IMR-90 (cell line): ENCODE results near the gene OR2F1. TPM values are rescaled to one million over a fixed set of nuclear protein-coding genes. Genes with fewer than 3 reads are reported as not detected.

Source experiments
- ATAC-seq: fragments of 200-7000 bp; cut with Tn5 transposase; 2 replicates; pipeline ENCODE4 v1.9.1; 2020; ENCODE audit warnings: low read depth, mild to moderate bottlenecking, moderate library complexity
- BruUV-seq: library from RNA; stranded (reverse); fragments of 400-500 nt; replicated peaks from 2 replicates; lab custom pipeline; 2021; lab: Mats Ljungman, UMichigan
- CTCF ChIA-PET: fragments of 300-600 bp; formaldehyde crosslinking; extraction: SDS; loops from one replicate; lab custom pipeline; 2021; ENCODE audit warnings: antibody characterized with exemption; lab: Yijun Ruan, JAX
- POLR2A ChIA-PET: fragments of 300-600 bp; sonication (Branson Sonifier 250); formaldehyde crosslinking; loops from one replicate; lab custom pipeline; 2022; ENCODE audit warnings: antibody characterized with exemption; ENCODE audit not compliant: unreplicated experiment; lab: Charles Lee
- DNase-seq: peaks from one replicate; pipeline ENCODE4 v3.0.0; 2013
- H2AFZ ChIP-seq: replicated peaks from 2 replicates; pipeline ENCODE3; 2013; ENCODE audit warnings: low read length, mild to moderate bottlenecking; ENCODE audit not compliant: poor library complexity
- H2AK5ac ChIP-seq: 2 replicates; pipeline ENCODE4 v1.6.1; 2013; ENCODE audit warnings: low read depth, low read length, inconsistent platforms
- H2AK9ac ChIP-seq: replicated peaks from 2 replicates; pipeline ENCODE3; 2013; ENCODE audit warnings: mild to moderate bottlenecking, low read depth, low read length, moderate library complexity; ENCODE audit not compliant: poor library complexity
- H2BK120ac ChIP-seq: 2 replicates; pipeline ENCODE4 v1.6.1; 2013; ENCODE audit warnings: low read depth, low read length, inconsistent platforms
- H2BK15ac ChIP-seq: 3 replicates; pipeline ENCODE4 v1.6.1; 2013; ENCODE audit warnings: low read depth, low read length, inconsistent platforms
- H2BK20ac ChIP-seq: 2 replicates; pipeline ENCODE4 v1.6.1; 2013; ENCODE audit warnings: low read depth, mild to moderate bottlenecking, inconsistent platforms, low read length, moderate library complexity
- H2BK5ac ChIP-seq: 2 replicates; pipeline ENCODE4 v1.6.1; 2013; ENCODE audit warnings: mild to moderate bottlenecking, low read depth, low read length, inconsistent platforms; ENCODE audit not compliant: poor library complexity, severe bottlenecking
- H3K14ac ChIP-seq: replicated peaks from 2 replicates; pipeline ENCODE4 v1.6.1; 2013; ENCODE audit warnings: low read depth, low read length, inconsistent platforms
- H3K18ac ChIP-seq: 2 replicates; pipeline ENCODE4 v1.6.1; 2013; ENCODE audit warnings: low read depth, low read length, control low read depth
- H3K23ac ChIP-seq: 2 replicates; pipeline ENCODE4 v1.6.1; 2013; ENCODE audit warnings: low read depth, low read length, inconsistent platforms
- H3K27ac ChIP-seq: 2 replicates; pipeline ENCODE4 v1.5.1; 2013; ENCODE audit warnings: mild to moderate bottlenecking, control low read depth, low read length; ENCODE audit not compliant: insufficient read depth
- H3K27me3 ChIP-seq: 2 replicates; pipeline ENCODE4 v1.6.1; 2013; ENCODE audit warnings: low read length; ENCODE audit not compliant: control insufficient read depth, insufficient read depth
- H3K36me3 ChIP-seq: 2 replicates; pipeline ENCODE4 v1.6.1; 2013; ENCODE audit warnings: low read length, mixed read lengths; ENCODE audit not compliant: control insufficient read depth, insufficient read depth
- H3K4ac ChIP-seq: 2 replicates; pipeline ENCODE4 v1.6.1; 2013; ENCODE audit warnings: low read depth, low read length, inconsistent platforms
- H3K4me1 ChIP-seq: 2 replicates; pipeline ENCODE4 v1.6.1; 2013; ENCODE audit warnings: low read length, mixed read lengths; ENCODE audit not compliant: control insufficient read depth, insufficient read depth
- H3K4me2 ChIP-seq: 2 replicates; pipeline ENCODE4 v1.6.1; 2013; ENCODE audit warnings: low read depth, mild to moderate bottlenecking, control low read depth, low read length, moderate library complexity
- H3K4me3 ChIP-seq: 2 replicates; pipeline ENCODE4 v1.5.1; 2013; ENCODE audit warnings: low read depth, mild to moderate bottlenecking, control low read depth, low read length, moderate library complexity; ENCODE audit not compliant: insufficient read depth
- H3K56ac ChIP-seq: 2 replicates; pipeline ENCODE4 v1.6.1; 2013; ENCODE audit warnings: low read length, inconsistent platforms; ENCODE audit not compliant: insufficient read depth; ENCODE audit errors: extremely low read depth
- H3K79me1 ChIP-seq, 2 experiments: 2 replicates each; pipeline ENCODE4 v1.6.1; 2013; ENCODE audit warnings: low read length in 2 of 2, inconsistent platforms in 1 of 2, low read depth in 1 of 2
- H3K9ac ChIP-seq: 2 replicates; pipeline ENCODE4 v1.6.1; 2013; ENCODE audit warnings: low read depth, low read length, control low read depth
- H3K9me1 ChIP-seq: 2 replicates; pipeline ENCODE4 v1.6.1; 2013; ENCODE audit warnings: low read length, inconsistent platforms; ENCODE audit not compliant: insufficient read depth
- H3K9me3 ChIP-seq: 2 replicates; pipeline ENCODE4 v1.6.1; 2013; ENCODE audit warnings: low read length; ENCODE audit not compliant: control insufficient read depth, insufficient read depth
- H4K20me1 ChIP-seq: 2 replicates; pipeline ENCODE4 v1.6.1; 2013; ENCODE audit warnings: low read length, inconsistent platforms; ENCODE audit not compliant: insufficient read depth
- H4K5ac ChIP-seq: 2 replicates; pipeline ENCODE4 v1.6.1; 2013; ENCODE audit warnings: mild to moderate bottlenecking, low read depth, low read length, control low read depth
- H4K8ac ChIP-seq, 2 experiments: 2 replicates each; pipeline ENCODE4 v1.6.1; 2013; ENCODE audit warnings: low read depth in 2 of 2, low read length in 2 of 2, control low read depth in 1 of 2, inconsistent platforms in 1 of 2
- H4K91ac ChIP-seq: 2 replicates; pipeline ENCODE4 v1.6.1; 2013; ENCODE audit warnings: low read depth, low read length, inconsistent platforms; ENCODE audit not compliant: insufficient read depth
- FOS ChIP-seq: fragments of 150-350 bp; IDR thresholded peaks from 2 replicates; pipeline ENCODE4 v1.6.1; 2016; ENCODE audit warnings: low read depth, low read length
- MAZ ChIP-seq: IDR thresholded peaks from 2 replicates; pipeline ENCODE4 v1.6.1; 2012; ENCODE audit warnings: low read depth, mild to moderate bottlenecking, low read length, improper control_type of control experiment, moderate library complexity, borderline replicate concordance
- MXI1 ChIP-seq: IDR thresholded peaks from 2 replicates; pipeline ENCODE4 v1.6.1; 2012; ENCODE audit warnings: low read depth, mild to moderate bottlenecking, low read length, moderate library complexity, borderline replicate concordance
- POLR2A ChIP-seq: IDR thresholded peaks from 2 replicates; pipeline ENCODE4 v1.6.1; 2012; ENCODE audit warnings: mild to moderate bottlenecking, low read depth, low read length
- RAD21 ChIP-seq: IDR thresholded peaks from 2 replicates; pipeline ENCODE4 v1.6.1; 2012; ENCODE audit warnings: low read length, improper control_type of control experiment
- RCOR1 ChIP-seq: IDR thresholded peaks from 2 replicates; pipeline ENCODE4 v1.6.1; 2012; ENCODE audit warnings: mild to moderate bottlenecking, low read length, improper control_type of control experiment; ENCODE audit not compliant: insufficient replicate concordance
- RFX5 ChIP-seq: IDR thresholded peaks from 2 replicates; pipeline ENCODE4 v1.8.0; 2012; ENCODE audit warnings: low read depth, mild to moderate bottlenecking, low read length, moderate library complexity
- SMC3 ChIP-seq: fragments of 150-350 bp; IDR thresholded peaks from 2 replicates; pipeline ENCODE4 v1.6.1; 2016; ENCODE audit warnings: low read depth, mild to moderate bottlenecking, antibody characterized with exemption, low read length, moderate library complexity
- WGBS, 2 experiments: methylation state at CpG; one replicate each; pipeline versions ENCODE4 v1.1.5 to v1.1.7; 2013; ENCODE audit warnings: missing lambda C conversion rate in 2 of 2; ENCODE audit not compliant: insufficient read length in 1 of 2; ENCODE audit errors: extremely low coverage in 2 of 2; 5-methylcytosine and 5-hydroxymethylcytosine counted together
- dilution Hi-C: fragments of 300-500 bp; cut with HindIII; formaldehyde crosslinking; loops from one replicate; pipeline ENCODE4 v1.14.3; 2018; ENCODE audit warnings: low sequenced_read_pairs; ENCODE audit not compliant: unreplicated experiment
- in situ Hi-C: fragments of 300-500 bp; cut with MboI; formaldehyde crosslinking; loops from 3 replicates; pipeline ENCODE4 v1.14.3; 2019; ENCODE audit warnings: low sequenced_read_pairs, inconsistent platforms, mixed read lengths
- intact Hi-C: fragments of 100-400 bp; cut with micrococcal nuclease; formaldehyde crosslinking; loops from 2 replicates; pipeline ENCODE4 v1.10.0; 2022
- polyA plus RNA-seq, 3 experiments: library from polyadenylated mRNA; depleted of rRNA; stranded (reverse); fragments of >200 nt; gene quantifications; 2 replicates each; pipeline ENCODE4 v1.2.3, GENCODE V29; 2012; ENCODE audit warnings: low replicate concordance in 1 of 3
- total RNA-seq: library from RNA; depleted of rRNA; stranded (reverse); fragments of >200 nt; gene quantifications from 2 replicates; pipeline ENCODE4 v1.2.3, GENCODE V29; 2012
- TF ChIP-seq, protein P1 (sequence below): fragments of 150-350 bp; IDR thresholded peaks from 2 replicates; pipeline ENCODE4 v1.6.1; 2016; ENCODE audit warnings: low read depth, mild to moderate bottlenecking, low read length, moderate library complexity, borderline replicate concordance

The OR2F1 gene
- total and polyA plus RNA-seq, 2 of the 4 experiments (the other 2 are of a cell fraction), result not detected

DNA sequence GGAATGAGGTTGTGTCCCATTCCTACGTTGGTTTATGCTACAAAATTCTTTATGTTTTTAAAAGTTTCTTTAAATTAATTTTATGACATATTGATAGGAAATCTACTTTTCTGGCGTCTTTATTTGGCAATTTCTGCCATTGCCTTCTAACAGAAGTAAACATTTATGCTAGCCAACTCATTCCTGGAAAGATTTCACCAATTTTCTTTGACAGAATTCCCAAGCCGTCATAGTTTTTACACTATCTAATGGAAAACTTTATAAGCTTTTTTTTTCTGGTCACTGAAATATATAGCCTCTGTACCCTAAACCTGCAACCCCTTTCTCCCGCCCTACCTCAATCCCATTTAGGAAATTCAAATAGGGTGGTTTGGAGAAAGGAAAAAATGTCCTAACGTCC, 46.5 kb upstream of the OR2F1 start:
- Histone ChIP-seq H3K14ac (no peak overlapping the region), H3K9me1 (peaks cover 3% of the 10 kb centered on the region; the same call in 1 of the 2 replicates), H3K4me2 (no peak overlapping the region), H4K5ac (no peak overlapping the region), H3K4me3 (no peak overlapping the region), H2BK120ac (no peak overlapping the region), H4K91ac (no peak overlapping the region), H3K56ac (no peak overlapping the region), H3K23ac (no peak overlapping the region), H2BK5ac (no peak overlapping the region), H3K27ac (no peak overlapping the region), H2AK9ac (no peak overlapping the region), H3K9ac (no peak overlapping the region), H3K79me1 (no peaks in the 10 kb centered on the region), H3K4ac (no peak overlapping the region), H2AFZ (no peak overlapping the region), H3K36me3 (no peaks in the 10 kb centered on the region), H3K4me1 (peaks cover 12% of the 10 kb centered on the region), H2BK20ac (no peak overlapping the region), H2AK5ac (no peak overlapping the region), H3K27me3 (no peaks in the 10 kb centered on the region), H3K9me3 (no peaks in the 10 kb centered on the region), H2BK15ac (no peak overlapping the region), H4K20me1 (no peaks in the 10 kb centered on the region), H4K8ac (no peak overlapping the region), H3K18ac (no peak overlapping the region)
- intact Hi-C loops (no loop called here), dilution Hi-C loops (no loop called here), in situ Hi-C loops (no loop called here)
- DNase-seq (no peak), ATAC-seq (no peak)
- no CpG with 5 or more reads among the region's 5 CpGs for WGBS, 2 experiments
- POLR2A ChIA-PET, result no interaction called here
- no peak for TF ChIP-seq MXI1
- TF ChIP-seq POLR2A, result no peak
- TF ChIP-seq, protein P1, sequence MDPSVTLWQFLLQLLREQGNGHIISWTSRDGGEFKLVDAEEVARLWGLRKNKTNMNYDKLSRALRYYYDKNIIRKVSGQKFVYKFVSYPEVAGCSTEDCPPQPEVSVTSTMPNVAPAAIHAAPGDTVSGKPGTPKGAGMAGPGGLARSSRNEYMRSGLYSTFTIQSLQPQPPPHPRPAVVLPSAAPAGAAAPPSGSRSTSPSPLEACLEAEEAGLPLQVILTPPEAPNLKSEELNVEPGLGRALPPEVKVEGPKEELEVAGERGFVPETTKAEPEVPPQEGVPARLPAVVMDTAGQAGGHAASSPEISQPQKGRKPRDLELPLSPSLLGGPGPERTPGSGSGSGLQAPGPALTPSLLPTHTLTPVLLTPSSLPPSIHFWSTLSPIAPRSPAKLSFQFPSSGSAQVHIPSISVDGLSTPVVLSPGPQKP, result no peak
- no peak for TF ChIP-seq RCOR1
- TF ChIP-seq FOS, result no peak
- TF ChIP-seq RAD21, result no peak
- TF ChIP-seq SMC3, result no peak
- no peak for TF ChIP-seq RFX5
- TF ChIP-seq MAZ, result no peak
- CTCF ChIA-PET, result no interaction called here
- no TSS peak for BruUV-seq
